HepG2 (cell line): ENCODE measurements around the gene TMC2. TPM values are rescaled to one million over a fixed set of nuclear protein-coding genes. Genes with fewer than 3 reads are reported as not detected.

Source experiments
- BORCS8-MEF2B ChIP-seq: sonication (generic); formaldehyde crosslinking; IDR thresholded peaks from 2 replicates; pipeline ENCODE4 v1.8.0; 2022; ENCODE audit warnings: mild to moderate bottlenecking, missing genetic modification reagents
- ETV6 ChIP-seq: sonication (generic); formaldehyde crosslinking; conservative IDR thresholded peaks from 2 replicates; pipeline ENCODE4 v1.4.0; 2020; ENCODE audit warnings: missing genetic modification reagents
- FOXK1 ChIP-seq: sonication (generic); formaldehyde crosslinking; IDR thresholded peaks from 2 replicates; pipeline ENCODE4 v1.4.0; 2020; ENCODE audit warnings: low read depth, missing genetic modification reagents, borderline replicate concordance
- HDAC2 ChIP-seq: sonication (generic); formaldehyde crosslinking; IDR thresholded peaks from 2 replicates; pipeline ENCODE4 v1.4.0; 2020; ENCODE audit warnings: missing genetic modification reagents
- HNRNPUL1 ChIP-seq: fragments of 200-400 bp; formaldehyde crosslinking; IDR thresholded peaks from 2 replicates; pipeline ENCODE4 v1.6.1; 2017; ENCODE audit warnings: low read depth, mild to moderate bottlenecking, low read length, moderate library complexity
- HOXA5 ChIP-seq: sonication (generic); formaldehyde crosslinking; IDR thresholded peaks from 2 replicates; pipeline ENCODE4 v1.4.0; 2020; ENCODE audit warnings: missing genetic modification reagents
- JUNB ChIP-seq: sonication (generic); formaldehyde crosslinking; IDR thresholded peaks from 2 replicates; pipeline ENCODE4 v1.8.0; 2022; ENCODE audit warnings: missing genetic modification reagents, mild to moderate bottlenecking, borderline replicate concordance
- KLF16 ChIP-seq, 2 experiments: sonication (generic) in 1 of 2; formaldehyde crosslinking in 1 of 2; IDR thresholded peaks; 2 replicates each; pipeline versions ENCODE4 v1.6.1 to v1.8.0; 2016 to 2023; ENCODE audit warnings: missing genetic modification reagents in 2 of 2, missing compliant biosample characterization in 1 of 2
- NFKB2 ChIP-seq: sonication (generic); formaldehyde crosslinking; IDR thresholded peaks from 2 replicates; pipeline ENCODE4 v1.4.0; 2020; ENCODE audit warnings: missing genetic modification reagents, borderline replicate concordance
- NR2F2 ChIP-seq: IDR thresholded peaks from 2 replicates; pipeline ENCODE4 v1.6.1; 2012; ENCODE audit warnings: low read depth, inconsistent platforms, borderline replicate concordance
- POLR2A ChIP-seq, 2 experiments: IDR thresholded peaks; 2 replicates each; pipeline ENCODE4 v1.6.1; 2011; ENCODE audit warnings: low read depth in 2 of 2, low read length in 2 of 2, mild to moderate bottlenecking in 1 of 2, moderate library complexity in 1 of 2; ENCODE audit not compliant: insufficient read depth in 1 of 2
- SNRNP70 ChIP-seq: fragments of 200-400 bp; formaldehyde crosslinking; IDR thresholded peaks from 2 replicates; pipeline ENCODE4 v1.6.1; 2017; ENCODE audit warnings: mild to moderate bottlenecking, low read depth, low read length, moderate library complexity
- YEATS2 ChIP-seq: sonication (generic); formaldehyde crosslinking; IDR thresholded peaks from 2 replicates; pipeline ENCODE4 v1.4.0; 2020; ENCODE audit warnings: missing genetic modification reagents, borderline replicate concordance
- ZKSCAN1 ChIP-seq: fragments of 150-350 bp; IDR thresholded peaks from 2 replicates; pipeline ENCODE4 v1.6.1; 2014; ENCODE audit warnings: low read length
- ZNF101 ChIP-seq: sonication (generic); formaldehyde crosslinking; IDR thresholded peaks from 2 replicates; pipeline ENCODE4 v1.4.0; 2020; ENCODE audit warnings: mild to moderate bottlenecking, low read depth, missing genetic modification reagents, borderline replicate concordance
- ZNF558 ChIP-seq: sonication (generic); formaldehyde crosslinking; IDR thresholded peaks from 2 replicates; pipeline ENCODE4 v1.9.0; 2022; ENCODE audit warnings: mild to moderate bottlenecking, missing genetic modification reagents, borderline replicate concordance
- polyA plus RNA-seq, 8 experiments: library from polyadenylated mRNA; depleted of rRNA in 3 of 8; stranded (reverse) in 7 of 8; unstranded in 1 of 8; fragments of >200 nt; fragmentation: Illumina TruSeq in 4 of 8; extraction: Trizol in 4 of 8; gene quantifications; 2 replicates each; pipeline versions ENCODE4 v1.2.1 to v1.2.3, GENCODE V29; 2011 to 2016; ENCODE audit warnings: low read depth in 4 of 8, missing spikeins in 1 of 8, mixed read lengths in 1 of 8; ENCODE audit not compliant: insufficient read depth in 1 of 8
- total RNA-seq, 5 experiments: library from RNA; depleted of rRNA; stranded (reverse); fragments of >200 nt; fragmentation: Illumina TruSeq; extraction: Trizol; gene quantifications; 2 replicates each; pipeline ENCODE4 v1.2.3, GENCODE V29; 2016; ENCODE audit warnings: low read depth in 1 of 5
- TF ChIP-seq, protein P1 (sequence below): sonication (generic); formaldehyde crosslinking; IDR thresholded peaks from 2 replicates; pipeline ENCODE4 v1.4.0; 2020; ENCODE audit warnings: mild to moderate bottlenecking, missing genetic modification reagents
- TF ChIP-seq, protein P2 (sequence below), 2 experiments: sonication (generic) in 1 of 2; formaldehyde crosslinking in 1 of 2; IDR thresholded peaks; 2 replicates each; pipeline versions ENCODE4 v1.6.1 to v1.9.0; 2014 to 2022; ENCODE audit warnings: antibody characterized with exemption in 1 of 2, borderline replicate concordance in 1 of 2, inconsistent platforms in 1 of 2, low read depth in 1 of 2, missing genetic modification reagents in 1 of 2
- TF ChIP-seq, protein P3 (sequence below): sonication (generic); formaldehyde crosslinking; IDR thresholded peaks from 2 replicates; pipeline ENCODE4 v1.8.1; 2023; ENCODE audit warnings: mild to moderate bottlenecking, missing genetic modification reagents

The TMC2 gene
- total and polyA plus RNA-seq, 2 of the 13 experiments (the other 11 are each of a cell fraction or from before 2014, with no cell fraction given): not detected

DNA sequence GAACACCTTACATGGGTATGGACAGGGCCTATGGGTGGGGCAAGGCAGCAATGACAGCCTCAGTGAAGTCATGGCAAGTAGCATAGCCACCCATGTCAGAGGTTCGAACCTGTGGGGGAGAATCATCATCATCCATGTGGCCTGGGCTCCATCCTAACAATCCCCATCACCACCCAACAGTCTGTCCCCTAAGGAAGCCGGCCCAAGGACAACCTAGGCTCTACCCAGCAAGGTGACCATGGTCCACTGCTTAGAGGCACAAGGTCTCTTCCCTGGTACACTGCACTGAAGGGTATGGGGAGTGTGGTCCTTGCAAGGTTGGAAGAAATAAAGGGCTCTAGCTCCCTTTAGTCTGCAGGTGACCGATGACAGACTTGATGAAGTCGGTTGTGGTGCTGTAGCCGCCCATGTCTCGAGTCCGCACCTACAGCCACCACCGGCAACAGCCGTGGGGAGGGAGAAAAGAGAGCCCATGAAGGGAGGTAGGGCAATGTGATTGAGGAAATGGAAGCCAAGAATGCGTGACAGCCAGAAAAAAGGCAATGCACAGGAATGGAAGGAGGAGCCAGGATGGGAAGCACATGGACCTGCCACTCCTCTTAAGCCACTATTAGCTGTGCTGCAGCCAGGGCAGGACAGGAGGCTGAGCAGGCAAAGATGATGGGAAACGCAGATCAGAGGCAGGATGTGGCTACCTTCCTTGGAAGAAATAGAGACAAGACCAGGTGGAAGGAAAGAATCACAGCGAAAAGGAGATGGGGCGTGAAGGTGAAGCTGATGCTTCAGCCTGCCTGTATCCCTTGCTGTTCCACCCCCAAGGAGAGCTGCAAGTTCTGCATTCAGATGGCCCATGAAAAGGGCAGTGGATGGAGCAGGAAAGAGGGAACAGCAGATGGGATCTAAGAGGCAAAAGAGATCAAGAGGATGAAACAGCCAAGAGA is 122.3 kb downstream of the TMC2 start (continued):
- TF ChIP-seq BORCS8-MEF2B (CRISPR knock-in tag) (peak; percentile 30; the same call in 1 of the 2 replicates), NR2F2 (no peak), SNRNP70 (no peak), HDAC2 (CRISPR knock-in tag) (no peak), ETV6 (CRISPR knock-in tag) (no peak), FOXK1 (CRISPR knock-in tag) (no peak), ZNF101 (CRISPR knock-in tag) (0 out of 2 replicates have a peak, but pooled peaks have one; percentile 34), NFKB2 (CRISPR knock-in tag) (no peak), ZKSCAN1 (no peak), HOXA5 (CRISPR knock-in tag) (no peak), ZNF558 (CRISPR knock-in tag) (no peak), HNRNPUL1 (no peak), POLR2A (IDR thresholded peaks at IDR 0.05; ENCODE audit: insufficient read depth in 1 of 2, low read depth in 2 of 2, low read length in 2 of 2) (peak; percentile 56 to 72; a peak in 3 of 4 replicates), JUNB (CRISPR knock-in tag) (peak; percentile 58; the same call in 1 of the 2 replicates), KLF16 (CRISPR knock-in tag; IDR thresholded peaks at IDR 0.05) (no peak), YEATS2 (CRISPR knock-in tag) (0 out of 2 replicates have a peak, but pooled peaks have one; percentile 16)
- TF ChIP-seq, protein P1, sequence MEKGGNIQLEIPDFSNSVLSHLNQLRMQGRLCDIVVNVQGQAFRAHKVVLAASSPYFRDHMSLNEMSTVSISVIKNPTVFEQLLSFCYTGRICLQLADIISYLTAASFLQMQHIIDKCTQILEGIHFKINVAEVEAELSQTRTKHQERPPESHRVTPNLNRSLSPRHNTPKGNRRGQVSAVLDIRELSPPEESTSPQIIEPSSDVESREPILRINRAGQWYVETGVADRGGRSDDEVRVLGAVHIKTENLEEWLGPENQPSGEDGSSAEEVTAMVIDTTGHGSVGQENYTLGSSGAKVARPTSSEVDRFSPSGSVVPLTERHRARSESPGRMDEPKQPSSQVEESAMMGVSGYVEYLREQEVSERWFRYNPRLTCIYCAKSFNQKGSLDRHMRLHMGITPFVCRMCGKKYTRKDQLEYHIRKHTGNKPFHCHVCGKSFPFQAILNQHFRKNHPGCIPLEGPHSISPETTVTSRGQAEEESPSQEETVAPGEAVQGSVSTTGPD (CRISPR knock-in tag): no peak
- TF ChIP-seq, protein P2, sequence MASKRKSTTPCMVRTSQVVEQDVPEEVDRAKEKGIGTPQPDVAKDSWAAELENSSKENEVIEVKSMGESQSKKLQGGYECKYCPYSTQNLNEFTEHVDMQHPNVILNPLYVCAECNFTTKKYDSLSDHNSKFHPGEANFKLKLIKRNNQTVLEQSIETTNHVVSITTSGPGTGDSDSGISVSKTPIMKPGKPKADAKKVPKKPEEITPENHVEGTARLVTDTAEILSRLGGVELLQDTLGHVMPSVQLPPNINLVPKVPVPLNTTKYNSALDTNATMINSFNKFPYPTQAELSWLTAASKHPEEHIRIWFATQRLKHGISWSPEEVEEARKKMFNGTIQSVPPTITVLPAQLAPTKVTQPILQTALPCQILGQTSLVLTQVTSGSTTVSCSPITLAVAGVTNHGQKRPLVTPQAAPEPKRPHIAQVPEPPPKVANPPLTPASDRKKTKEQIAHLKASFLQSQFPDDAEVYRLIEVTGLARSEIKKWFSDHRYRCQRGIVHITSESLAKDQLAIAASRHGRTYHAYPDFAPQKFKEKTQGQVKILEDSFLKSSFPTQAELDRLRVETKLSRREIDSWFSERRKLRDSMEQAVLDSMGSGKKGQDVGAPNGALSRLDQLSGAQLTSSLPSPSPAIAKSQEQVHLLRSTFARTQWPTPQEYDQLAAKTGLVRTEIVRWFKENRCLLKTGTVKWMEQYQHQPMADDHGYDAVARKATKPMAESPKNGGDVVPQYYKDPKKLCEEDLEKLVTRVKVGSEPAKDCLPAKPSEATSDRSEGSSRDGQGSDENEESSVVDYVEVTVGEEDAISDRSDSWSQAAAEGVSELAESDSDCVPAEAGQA (IDR thresholded peaks at IDR 0.05; ENCODE audit: low read depth): no peak
- TF ChIP-seq, protein P2 (CRISPR knock-in tag; IDR thresholded peaks at IDR 0.05; ENCODE audit: borderline replicate concordance): no peak
- TF ChIP-seq, protein P3, sequence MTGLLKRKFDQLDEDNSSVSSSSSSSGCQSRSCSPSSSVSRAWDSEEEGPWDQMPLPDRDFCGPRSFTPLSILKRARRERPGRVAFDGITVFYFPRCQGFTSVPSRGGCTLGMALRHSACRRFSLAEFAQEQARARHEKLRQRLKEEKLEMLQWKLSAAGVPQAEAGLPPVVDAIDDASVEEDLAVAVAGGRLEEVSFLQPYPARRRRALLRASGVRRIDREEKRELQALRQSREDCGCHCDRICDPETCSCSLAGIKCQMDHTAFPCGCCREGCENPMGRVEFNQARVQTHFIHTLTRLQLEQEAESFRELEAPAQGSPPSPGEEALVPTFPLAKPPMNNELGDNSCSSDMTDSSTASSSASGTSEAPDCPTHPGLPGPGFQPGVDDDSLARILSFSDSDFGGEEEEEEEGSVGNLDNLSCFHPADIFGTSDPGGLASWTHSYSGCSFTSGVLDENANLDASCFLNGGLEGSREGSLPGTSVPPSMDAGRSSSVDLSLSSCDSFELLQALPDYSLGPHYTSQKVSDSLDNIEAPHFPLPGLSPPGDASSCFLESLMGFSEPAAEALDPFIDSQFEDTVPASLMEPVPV (CRISPR knock-in tag): no peak
